COR-L47 (cell line): ENCODE measurements around the gene ZSCAN16.
A peak's percentile ranks its signal among the peaks of the same experiment; 100 is the strongest.

Experiments
- DNase-seq: peaks from one replicate; lab custom pipeline; 2025; lab: John Stamatoyannopoulos, UW

ZSCAN16 gene

DNA sequence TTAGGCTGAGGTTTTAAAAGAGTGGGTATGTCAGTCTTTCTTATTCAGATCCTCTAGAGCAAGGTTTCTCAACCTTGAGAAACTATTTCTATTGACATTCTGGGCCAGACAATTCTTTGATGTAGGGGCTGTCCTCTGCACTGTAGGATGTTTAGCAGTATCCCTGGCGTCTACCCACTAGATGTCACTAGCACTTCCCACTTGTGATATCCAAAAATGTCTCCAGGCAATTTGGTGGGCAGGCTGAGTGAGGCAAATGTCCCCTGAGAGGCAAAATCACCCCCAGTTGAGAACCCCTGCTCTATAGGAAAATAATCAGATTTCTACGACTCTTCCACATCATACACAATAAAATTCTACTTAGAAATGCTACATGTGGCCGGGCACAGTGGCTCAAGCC lies 9.6 kb downstream of the ZSCAN16 start:
- DNase-seq, result peak; percentile 37

DNA sequence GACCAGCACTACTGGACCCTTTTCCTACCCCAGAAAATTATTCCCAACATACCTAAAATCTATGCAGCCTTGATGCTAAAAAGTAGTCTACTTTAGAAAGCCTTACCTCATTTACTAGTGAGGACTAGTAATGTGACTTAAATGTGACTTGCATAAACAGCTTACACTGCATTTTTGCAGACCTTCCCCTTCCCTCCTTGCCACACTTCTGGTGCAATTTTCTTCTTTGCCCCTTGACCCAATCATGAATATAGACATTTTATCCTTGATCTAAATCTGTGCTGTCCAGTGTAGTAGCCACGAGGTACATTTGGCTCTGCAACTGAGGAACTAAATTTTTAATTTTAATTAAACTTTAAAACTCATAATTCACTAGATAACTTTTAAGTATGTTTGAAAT lies 10.3 kb downstream of the ZSCAN16 start:
- DNase-seq, result no peak

DNA sequence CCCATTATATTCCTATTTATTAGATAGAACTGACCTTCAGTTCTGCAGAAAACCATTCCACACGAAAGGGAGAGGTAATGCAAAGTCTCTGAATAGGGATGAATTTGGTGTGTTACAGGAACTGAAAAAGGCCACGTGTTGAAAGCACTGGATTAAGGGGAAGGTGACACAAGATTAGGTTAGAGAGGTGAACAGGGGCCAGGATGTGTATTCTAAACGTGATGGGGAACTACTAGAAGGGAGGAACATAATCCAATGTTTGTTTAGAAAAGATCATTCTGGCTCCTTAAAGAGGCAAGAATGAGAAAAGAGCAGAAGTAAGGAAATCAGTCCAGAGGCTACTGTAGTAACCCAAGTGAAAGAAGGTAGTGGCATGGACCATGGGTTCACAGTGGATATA lies 11.0 kb downstream of the ZSCAN16 start:
- no peak for DNase-seq

DNA sequence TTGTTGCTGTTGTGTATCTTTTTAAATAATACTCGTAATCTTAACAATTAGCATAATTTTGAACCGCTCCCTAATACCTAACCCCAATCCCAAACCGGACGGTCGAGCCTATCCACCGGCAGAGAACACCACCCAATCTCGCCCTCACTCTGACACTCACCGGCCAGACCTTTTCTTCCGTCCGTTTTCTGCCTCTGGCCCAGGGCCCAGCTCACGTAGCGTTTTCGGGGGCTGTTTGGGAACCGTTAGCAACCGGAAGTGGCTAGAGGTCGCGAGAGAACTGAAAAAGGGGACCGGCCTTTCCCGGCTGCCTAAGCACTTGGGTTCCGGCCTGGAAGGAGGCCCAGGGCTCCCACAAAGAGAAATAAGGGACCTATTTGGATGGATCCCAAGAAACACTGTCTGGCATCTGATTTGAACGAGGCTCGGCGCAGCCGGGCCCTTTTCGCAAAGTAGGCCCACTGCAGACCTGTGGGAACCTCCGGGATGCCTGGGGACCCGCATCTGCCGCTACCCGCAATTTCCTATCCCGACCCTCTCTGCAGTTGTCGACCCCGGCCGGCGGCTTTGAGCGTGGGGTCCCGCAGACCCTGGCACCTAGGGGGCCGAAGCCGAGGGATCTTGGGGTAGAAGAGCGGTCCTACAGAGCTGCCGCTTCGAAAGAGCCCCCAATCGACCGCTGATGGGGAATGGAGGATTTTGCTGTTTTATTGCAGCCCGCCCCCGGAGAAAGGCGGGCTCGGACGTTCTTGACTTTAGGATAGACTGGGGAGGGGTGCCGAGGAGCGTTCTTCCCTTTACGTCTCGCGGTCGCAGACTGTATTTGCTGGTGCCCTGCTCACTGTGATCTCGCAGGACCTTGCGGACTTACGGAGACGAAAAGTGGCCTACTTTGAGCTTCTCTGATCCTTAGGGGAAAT lies 12.4 kb downstream of the ZSCAN16 start:
- peak; percentile 91 for DNase-seq

DNA sequence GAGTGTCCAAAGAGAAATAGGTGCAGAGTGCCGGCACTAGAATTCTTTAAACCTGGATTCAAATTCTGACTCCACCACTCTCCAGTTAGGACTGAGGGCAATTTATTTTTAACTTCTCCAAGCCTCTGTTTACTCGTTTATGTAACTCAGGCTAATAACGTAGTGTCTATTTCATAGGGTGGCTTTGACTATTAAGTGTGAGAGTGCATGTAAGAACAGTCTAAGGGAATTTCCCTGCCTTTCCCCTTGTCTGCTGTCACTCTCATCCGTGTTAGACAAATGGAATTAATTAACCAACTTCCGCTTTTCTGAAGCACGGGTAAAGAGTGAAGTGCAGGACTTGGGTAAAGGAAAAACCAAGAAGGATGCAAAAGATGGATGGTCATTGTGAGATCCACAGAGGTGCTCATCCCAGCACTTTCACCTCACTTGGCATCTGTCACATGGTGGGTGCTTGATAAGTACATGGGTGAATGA lies 13.1 kb downstream of the ZSCAN16 start:
- DNase-seq, result peak; percentile 7

DNA sequence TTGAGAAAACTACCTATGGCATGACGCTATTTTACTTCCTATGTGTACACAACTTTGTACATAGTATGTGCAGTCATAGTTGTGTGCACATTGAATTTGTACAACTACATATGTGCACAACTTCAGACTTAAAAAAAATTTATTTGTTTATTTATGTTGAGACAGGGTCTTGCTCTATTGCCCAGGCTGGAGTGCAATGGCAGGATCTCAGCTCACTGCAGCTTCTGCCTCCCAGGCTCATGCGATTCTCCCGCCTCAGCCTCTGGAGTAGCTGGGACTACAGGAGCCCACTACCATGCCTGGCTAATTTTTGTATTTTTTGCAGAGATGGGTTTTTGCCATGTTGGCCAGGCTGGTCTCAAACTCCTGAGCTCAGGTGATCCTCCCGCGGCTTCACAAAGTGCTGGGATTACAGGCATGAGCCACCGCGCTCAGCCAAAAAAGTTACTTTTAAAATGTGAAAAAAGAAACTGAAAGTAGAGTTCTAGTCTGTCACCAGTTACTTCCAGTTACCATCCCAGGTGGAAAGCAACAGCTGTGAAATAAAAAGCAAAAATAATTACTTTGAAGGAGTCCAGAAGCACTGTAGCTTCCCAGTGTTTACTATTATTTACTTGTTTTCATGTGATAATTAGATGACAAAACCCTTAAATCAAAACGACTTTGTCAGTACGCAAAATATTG lies 15.6 kb downstream of the ZSCAN16 start:
- no peak for DNase-seq

DNA sequence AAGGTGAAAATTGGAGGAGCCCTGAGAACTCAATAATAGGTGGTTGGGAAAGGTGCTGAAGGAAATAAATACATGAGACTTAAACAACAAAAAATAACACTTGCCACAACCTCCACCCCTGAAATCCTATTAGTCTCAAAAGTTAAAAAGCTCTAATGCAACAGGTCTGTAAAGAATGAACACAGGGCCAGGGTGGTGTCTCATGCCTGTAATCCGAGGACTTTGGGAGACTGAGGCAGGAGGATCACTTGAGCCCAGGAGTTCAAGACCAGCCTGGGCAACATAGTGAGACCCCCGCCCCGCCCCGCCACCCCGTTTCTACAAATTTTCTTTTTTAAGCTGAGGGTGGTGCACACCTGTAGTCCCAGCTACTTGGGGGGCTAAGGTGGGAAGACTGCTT lies 16.2 kb downstream of the ZSCAN16 start:
- DNase-seq, result no peak

DNA sequence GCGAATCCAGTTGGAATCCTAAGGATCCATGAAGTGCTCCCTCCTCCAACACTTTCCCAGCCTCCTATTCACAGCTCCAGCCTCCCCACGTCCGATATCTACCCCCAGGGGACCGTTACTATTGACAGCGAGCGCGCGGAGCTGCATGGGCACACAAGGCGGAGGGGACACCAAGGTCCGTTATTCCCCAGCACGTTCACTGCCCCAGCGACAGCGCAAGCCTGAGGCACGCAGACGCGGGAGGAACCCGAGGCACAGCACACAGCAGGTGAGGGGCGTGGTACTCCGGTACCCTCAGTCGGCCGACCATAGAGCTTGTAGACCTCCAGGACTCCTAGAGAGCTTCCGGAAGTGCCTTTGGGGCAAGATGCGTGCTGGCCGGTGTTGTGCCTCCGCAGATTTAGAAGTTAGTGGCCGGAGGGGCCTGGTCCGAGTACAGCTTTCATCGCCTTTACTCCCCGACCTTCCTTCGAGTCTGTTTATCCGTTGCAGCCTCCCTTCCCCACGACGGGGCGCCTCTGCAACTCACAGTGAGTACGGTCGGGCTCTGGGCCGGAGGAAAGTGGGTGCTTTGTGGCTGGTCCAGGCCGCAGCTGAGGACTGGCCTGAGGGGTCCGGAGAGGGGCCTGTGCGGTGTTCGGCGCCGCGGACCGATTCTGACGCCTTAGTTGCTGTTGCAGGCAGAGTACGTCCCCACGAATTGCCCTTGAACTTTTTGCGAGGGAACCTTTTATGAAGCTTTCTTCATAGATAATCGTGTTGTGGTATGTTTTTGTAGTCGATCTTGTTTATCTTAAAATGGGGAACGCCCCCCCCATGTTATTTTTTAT lies 17.3 kb downstream of the ZSCAN16 start, which contains the start of gene ZKSCAN8:
ZKSCAN8 (plus strand) TSS at position 384 of the 830 bp plus-strand sequence. CDS start 6,525 bp downstream, outside the sequence.
- DNase-seq, result peak; percentile 96

DNA sequence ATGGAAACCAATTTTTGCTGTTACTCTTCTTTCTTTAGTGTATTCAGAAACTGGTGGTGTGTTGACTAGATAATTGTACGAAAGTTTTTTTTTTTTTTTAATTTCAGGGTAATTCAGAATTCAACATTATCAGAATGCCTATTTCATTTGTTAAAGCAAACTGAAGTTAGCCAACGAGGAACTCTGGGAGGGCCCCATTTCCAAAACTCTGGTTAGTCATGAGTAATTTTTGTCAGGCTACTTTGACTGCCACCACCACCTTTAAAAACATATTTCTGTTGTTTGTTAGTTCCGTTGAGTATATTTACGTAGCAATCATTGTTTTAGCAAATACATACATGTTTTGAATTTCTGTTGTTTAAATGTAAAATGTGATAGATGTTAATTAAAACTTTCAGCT lies 18.0 kb downstream of the ZSCAN16 start:
- no peak for DNase-seq

DNA sequence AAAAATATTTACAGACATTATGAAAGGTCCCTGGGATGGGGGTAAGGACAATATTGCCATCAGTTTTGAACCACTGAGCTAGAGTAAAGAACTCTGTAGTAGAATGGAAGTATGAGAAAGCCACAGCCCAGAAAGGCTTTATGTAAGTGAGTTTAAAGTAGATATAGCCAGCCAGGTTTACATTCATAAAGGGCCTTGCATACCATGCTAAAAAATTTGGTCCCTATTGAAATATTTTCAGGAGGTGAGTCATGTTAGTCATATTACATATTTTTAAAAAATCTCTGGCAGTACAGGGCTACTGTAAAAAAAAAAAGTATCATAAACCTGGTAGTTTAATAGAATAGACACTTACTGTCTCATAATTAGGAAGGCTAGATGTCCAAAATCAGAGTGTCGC lies 20.8 kb downstream of the ZSCAN16 start:
- DNase-seq, result no peak

DNA sequence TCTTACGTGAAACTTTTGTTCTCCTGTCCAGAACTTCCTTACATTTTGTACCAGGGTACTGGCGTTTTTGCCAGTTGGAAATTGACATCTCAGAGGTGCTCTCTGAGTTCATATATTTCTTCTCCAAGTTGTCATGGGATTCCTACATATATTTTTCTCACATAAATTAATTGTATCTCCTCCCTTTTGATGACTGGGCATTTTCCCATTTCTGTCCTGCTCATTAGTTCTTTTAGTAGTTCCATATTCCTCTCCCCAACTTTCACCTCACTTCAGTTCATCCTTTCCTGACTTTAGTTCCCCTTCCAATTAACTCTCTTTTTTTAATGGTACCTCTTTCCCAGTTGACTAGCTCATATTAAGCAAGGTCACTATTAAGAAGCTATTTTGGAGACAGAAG lies 28.1 kb downstream of the ZSCAN16 start:
- DNase-seq, result no peak

DNA sequence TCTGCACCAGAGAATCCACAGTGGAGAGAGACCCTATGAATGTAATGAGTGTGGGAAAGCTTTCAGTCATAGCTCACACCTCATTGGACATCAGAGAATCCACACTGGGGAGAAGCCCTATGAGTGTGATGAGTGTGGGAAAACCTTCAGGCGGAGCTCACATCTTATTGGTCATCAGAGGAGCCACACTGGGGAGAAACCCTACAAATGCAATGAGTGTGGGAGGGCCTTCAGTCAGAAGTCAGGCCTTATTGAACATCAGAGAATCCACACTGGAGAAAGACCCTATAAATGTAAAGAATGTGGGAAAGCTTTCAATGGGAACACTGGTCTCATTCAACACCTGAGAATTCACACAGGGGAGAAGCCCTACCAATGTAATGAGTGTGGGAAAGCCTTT lies 29.1 kb downstream of the ZSCAN16 start:
- DNase-seq, result no peak

DNA sequence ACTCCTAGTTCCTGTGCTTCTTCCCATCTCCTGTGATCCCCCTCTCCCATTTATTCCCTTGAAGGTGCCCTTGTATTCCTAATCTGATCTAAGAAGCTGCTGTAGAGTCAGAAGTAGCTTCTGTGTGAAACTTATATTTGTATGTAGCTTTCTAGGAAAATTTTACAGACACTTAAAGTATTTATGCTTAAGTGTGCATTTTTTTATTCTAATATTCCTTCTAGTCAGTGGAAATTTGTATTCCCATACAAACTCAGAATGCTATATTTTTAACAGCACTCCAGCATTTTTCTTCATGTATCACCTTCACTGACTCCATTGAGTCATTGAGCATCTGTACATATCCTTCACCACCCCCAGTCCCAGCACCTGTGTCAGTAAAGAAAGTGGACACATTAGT lies 29.9 kb downstream of the ZSCAN16 start:
- no peak for DNase-seq

DNA sequence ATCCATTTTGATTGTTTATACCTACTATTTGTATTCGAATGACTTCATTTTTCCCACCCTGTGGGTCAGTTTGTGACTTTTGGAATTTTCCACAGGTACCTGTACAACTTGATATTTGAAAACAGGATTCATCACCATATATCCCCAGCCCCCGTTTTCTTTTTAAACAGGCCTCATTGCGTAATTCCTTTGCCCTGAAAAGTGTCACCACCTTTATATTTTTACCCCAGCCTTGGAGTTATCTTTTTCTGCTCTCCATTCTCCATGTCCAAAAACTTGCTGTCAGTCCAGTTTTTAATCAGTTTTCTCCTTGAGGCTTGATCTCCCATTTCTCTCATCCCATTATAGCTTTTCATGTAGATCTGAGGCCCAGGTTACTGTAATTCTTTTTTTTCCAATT lies 33.9 kb downstream of the ZSCAN16 start:
- no peak for DNase-seq

DNA sequence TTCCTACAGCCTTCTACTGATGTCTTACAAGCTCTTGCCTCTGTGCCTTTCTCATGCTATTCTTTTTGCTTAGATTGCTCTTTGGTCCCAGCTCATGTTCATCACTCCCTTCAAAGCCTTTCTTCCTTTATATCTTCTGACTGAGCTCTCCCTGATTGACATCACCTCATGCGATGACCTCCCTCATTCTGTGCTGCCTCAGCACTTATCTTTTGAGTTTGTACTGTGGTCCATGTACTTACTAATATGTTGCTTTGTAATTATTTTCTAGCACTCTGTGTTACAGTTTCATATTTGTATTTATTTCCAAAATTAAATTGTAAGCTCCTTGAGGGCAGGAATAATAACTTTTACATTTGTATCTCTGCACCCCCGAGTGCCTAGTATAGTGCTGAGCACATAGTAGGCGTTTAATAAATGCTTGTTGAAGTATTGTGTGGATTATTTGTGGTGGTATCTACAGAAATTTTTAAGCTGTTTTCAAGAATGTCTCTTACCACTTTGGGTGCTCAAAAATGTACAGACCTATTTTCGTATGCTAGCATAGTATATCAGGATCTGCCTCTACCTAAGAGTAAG lies 34.7 kb downstream of the ZSCAN16 start:
- no peak for DNase-seq

DNA sequence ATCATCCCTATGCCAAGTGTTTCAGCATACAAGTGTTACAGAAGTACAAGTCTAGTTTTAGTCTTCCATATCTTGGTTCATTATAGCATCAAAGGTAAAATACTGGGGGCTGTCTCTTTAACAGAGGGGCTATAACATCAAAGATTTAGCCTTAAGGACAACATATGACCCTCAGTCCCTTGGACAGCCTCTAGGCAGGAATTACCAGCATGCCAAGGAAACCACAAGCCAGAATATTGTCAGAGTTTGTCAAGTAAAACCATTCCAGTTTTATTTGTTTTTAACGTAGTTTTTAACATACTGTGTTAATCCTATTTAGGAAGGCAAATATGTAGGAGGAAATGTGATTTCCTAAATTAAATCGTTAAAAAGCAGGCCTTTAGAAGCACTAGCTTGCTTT lies 35.8 kb downstream of the ZSCAN16 start:
- no peak for DNase-seq

DNA sequence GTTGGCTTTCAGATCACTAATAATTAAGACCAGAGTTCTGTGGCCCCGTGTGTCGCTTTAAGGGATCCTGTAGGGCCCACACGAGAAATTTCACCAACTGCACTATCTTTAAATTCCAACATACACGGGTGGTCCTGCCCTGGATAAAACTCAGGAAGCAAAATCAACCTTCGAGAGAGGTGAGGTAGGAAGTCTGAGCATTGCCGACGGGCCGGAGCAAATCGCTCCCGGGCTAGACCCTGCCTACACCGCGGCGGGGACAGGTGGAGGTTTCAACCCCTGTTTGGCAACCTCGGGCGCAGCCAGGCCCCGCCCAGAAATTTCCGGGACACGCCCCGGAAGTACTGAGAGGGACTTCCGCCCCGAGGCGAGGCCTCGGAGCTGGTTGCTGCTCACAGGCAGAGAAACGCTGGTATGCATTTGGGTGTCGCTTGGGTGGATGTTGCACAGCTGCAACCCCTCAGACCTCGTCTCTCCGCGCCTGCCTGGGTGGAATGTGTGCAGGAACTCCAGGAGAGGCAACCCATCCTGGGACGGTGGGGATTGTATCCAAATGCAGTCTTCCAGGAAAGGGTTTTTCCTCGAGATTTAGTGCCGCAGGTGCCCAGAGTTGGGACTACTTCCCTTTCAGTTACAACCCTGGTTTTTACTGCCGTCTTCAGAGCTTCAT lies 37.1 kb downstream of the ZSCAN16 start:
- peak; percentile 72 for DNase-seq

DNA sequence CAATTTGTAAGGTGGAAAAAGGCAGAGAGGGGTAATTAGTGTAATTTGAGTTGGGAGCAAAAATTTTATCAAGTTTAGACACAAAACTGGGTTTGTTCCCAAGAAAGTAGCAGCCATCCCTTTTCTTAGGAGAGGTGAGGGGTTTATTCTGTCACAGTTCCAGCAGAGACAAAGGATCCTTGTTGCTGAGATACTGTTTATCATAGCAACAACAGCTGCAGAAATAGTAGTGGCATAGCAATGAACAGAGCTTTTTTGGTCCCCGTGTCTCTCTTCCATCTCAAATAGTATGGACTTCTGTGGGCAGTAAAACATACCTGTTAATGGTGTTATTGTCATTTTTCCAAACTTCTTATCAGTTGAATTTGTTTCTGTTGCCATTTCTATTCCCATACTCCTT lies 41.2 kb downstream of the ZSCAN16 start:
- DNase-seq, result no peak

DNA sequence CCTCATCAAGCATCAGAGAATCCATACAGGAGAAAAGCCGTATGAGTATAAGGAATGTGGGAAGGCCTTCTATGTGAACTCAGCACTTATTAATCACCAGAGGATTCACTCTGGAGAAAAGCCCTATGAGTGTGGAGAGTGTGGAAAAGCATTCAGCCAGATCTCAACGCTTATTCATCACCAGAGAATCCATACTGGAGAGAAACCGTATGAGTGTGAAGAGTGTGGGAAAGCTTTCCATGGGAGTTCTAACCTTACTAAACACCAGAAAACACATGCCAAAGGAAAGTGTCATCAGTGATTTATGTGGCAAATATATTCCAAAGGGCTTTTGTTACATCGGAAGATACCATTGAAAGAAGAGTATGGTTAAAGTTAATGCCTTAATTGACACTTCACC lies 42.7 kb downstream of the ZSCAN16 start:
- DNase-seq, result no peak

DNA sequence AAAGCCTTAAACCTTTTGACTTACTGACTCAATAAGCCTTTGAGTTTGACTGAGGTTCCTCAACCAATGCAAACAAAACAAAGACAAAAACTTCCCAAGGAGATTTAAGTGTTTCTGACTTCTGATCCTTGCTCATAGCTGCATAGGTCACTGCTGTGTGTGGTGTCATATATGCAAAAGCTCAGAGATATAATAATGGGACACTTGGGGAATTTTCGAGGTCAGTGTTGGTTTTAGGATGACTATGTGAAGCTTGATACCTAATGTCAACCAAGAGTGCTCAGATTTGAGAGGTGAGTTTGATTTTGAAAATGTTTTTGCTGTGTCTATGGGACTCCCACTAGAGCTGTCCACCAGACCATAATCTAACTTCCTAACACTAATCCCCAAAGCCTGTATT lies 43.5 kb downstream of the ZSCAN16 start:
- no peak for DNase-seq

DNA sequence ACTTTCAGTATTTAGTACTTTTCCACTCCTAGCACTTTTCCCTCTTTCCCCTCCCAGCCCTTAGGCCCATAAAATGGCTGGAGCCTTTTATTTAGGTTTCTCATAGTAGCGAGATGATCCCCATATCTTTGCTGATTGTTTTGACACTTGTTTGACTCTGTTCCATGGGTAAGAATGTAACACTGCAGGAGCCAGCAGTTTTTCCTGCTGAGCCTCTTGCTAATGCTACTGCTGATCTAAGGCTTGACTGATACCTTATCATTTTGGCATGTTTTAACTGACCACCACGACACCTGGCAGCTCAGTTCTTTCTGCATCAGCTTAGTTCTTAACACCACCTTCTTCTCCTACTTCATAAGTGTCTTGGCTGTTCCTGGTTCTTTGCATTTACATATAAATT lies 46.9 kb downstream of the ZSCAN16 start:
- DNase-seq, result no peak
